Activated T-helper 1 cell treated with Interleukin-2 at 50 U/mL for 16 hours (primary cell): Measurements from ENCODE around the gene RPL32.
"Not testable (repeated sequence)": the region's sequence is repeated elsewhere in the genome, so short reads cannot be mapped to it uniquely, and the experiment has no call there.

Experiments used
- DNase-seq: peaks from one replicate; pipeline ENCODE4 v3.0.0-alpha.2; 2020; ENCODE audit warnings: low read depth

RPL32 gene

DNA sequence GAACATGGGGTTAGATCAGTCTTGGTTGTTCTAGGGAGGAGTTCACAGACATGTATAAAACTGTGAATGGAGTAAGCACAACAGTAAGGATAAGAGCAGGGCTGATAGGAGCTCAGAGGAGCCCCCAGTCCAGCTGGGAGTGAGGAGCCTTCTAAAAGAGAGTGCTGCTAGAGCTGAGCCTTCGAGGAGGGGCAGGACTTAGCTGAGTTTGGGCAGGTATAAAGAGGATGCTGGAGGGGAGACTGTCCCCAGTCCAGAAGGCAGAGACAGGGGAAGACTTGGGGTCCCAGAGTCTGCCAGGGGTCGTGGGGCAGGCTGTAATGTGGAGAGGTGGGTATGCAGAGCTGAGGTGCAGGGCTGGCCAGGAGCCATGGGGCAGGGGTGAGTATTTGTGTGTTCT lies 32.8 kb downstream of the RPL32 start:
- no peak for DNase-seq

- no peak for DNase-seq
Measured at GRCh38 chr3:12807601-12808359, 33.6 kb downstream of the RPL32 start.

DNA sequence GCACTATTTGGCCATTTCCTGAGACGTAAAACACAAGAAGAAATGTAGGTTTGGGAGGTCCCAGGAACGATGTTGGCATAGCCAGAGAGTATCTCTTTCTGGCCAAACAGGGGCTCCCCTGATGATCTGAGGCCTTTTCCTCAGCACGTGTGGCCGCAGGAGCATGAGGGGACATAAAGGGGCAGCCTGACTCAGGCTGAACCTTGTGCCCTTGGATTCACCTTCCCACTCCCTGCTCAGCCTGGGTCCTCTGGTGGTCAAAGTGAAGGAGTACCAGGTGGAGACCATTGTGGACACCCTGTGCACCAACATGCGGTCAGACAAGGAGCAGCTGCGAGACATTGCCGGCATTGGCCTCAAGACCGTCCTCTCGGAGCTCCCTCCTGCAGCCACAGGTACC lies 34.3 kb downstream of the RPL32 start:
- DNase-seq = no peak

GRCh38 chr3:12803371-12803770 lies 38.0 kb downstream of the RPL32 start:
- DNase-seq = no peak

DNA sequence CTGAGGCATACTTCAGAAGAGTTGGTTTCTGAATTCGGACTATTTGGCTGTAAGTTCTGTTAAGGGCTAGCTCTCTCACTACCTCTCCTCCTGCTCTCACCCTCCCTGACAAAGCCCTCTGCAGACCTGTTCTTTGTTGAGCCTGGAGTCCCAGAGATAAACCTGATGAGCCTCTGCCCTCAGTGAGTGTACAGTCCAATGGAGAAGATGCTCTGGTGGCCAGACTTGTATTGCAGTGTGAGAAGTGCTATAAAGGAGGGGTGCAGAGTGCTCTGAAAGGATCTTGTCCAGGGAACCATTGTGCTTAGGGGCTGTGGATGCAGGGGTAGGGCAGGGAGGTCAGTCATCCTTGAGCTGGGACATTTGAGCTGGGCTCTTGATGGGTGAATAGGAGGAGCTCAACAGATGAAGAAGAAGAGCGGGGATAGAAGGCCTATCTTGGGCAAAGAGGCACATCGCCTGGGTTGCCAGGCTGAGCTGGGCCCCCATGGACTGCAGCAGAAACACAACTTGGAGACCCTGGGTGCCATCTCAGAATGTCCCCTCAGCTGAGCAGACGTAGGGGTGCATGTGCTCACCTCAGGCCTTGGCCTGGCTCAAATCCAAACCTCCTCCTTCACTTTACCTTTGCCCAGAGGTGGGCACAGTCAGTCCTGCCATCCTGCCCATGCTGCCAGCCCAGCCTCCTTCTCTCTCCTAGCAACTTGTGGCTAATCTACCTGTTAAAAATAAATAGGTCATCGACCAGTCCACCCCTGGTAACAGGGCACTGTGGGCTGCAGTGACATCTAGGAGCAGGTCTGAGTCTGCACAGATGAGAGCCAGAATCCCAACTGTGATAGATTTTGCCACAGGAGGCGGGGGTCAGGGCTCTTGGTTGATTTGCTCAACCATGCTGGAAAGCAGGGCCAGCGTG lies 41.6 kb downstream of the RPL32 start:
- no peak for DNase-seq

- DNase-seq = no peak
Measured at GRCh38 chr3:12798559-12799179, 42.7 kb downstream of the RPL32 start.

GRCh38 chr3:12797892-12798558 lies 43.3 kb downstream of the RPL32 start:
- no peak for DNase-seq

- DNase-seq = no peak
Measured at GRCh38 chr3:12797124-12797891, 44.1 kb downstream of the RPL32 start.

- DNase-seq = peak; percentile 11
Measured at GRCh38 chr3:12796171-12797123, 44.9 kb downstream of the RPL32 start, which contains the start of gene CAND2. TSS of gene CAND2 (plus strand) at chr3:12796680. CDS start at chr3:12796721, 41 bp downstream.

DNA sequence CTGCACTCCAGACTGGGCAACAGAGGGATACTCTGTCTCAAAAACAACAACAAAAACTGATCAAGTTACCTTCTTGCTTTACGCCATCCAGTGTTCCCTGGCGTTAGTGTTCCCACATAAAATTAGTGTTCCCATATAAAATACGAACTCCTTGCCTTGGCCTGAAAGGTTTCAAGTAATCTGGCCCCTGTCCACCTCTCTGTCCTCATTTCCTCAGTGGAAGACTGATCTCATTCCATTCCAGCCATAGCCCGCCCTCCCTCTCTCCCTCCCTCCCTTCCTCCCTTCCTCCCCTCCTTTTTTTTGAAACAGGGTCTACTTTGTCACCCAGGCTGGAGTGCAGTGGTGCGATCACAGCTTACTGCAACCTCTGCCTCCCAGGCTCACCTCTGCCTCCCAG lies 47.7 kb downstream of the RPL32 start:
- DNase-seq = no peak

GRCh38 chr3:12791430-12791829 lies 49.9 kb downstream of the RPL32 start:
- no peak for DNase-seq

- not testable (repeated sequence) for DNase-seq
Measured at GRCh38 chr3:12787967-12788690, 53.2 kb downstream of the RPL32 start.

GRCh38 chr3:12787346-12787745 lies 54.0 kb downstream of the RPL32 start:
- DNase-seq = peak; percentile 41

- DNase-seq = no peak
Measured at GRCh38 chr3:12785096-12785495, 56.3 kb downstream of the RPL32 start.
